SK-N-SH treated with all-trans-retinoic acid at 6 μM for 48 hours (cell line): Measurements from ENCODE around the gene NF1.

Experiments
- ARNTL ChIP-seq: fragments of 450-650 bp; formaldehyde crosslinking; IDR thresholded peaks from 2 replicates; pipeline ENCODE4 v1.5.0; 2020; ENCODE audit warnings: low read depth, mild to moderate bottlenecking, moderate library complexity, borderline replicate concordance
- CREB5 ChIP-seq: fragments of 250-450 bp; sonication (Bioruptor Pico); IDR thresholded peaks from 2 replicates; pipeline ENCODE4 v1.5.1; 2020; ENCODE audit warnings: low read depth, mild to moderate bottlenecking, moderate library complexity
- ISL1 ChIP-seq: fragments of 250-450 bp; sonication (Bioruptor Pico); IDR thresholded peaks from 2 replicates; pipeline ENCODE4 v2.1.2; 2022; ENCODE audit warnings: mild to moderate bottlenecking, moderate library complexity
- RARB ChIP-seq: fragments of 250-450 bp; sonication (Bioruptor Pico); IDR thresholded peaks from 2 replicates; pipeline ENCODE4 v1.8.0; 2021; ENCODE audit warnings: mild to moderate bottlenecking, moderate library complexity

GRCh38 chr17:31366088-31366487 is 271.3 kb downstream of the NF1 start:
- no peak for TF ChIP-seq ISL1 (CRISPR knock-in tag)
- TF ChIP-seq RARB = no peak
- no peak for TF ChIP-seq ARNTL (CRISPR knock-in tag)
- no peak for TF ChIP-seq CREB5 (CRISPR knock-in tag)
